COR-L47 (cell line): ENCODE measurements around the gene SRC.

ENCODE experiments used
- DNase-seq: peaks from one replicate; lab custom pipeline; 2025; lab: John Stamatoyannopoulos, UW

Gene SRC

GRCh38 chr20:37430044-37430443, 84.1 kb downstream of the SRC start:
- no peak for DNase-seq

- no peak for DNase-seq
These were observed 85.0 kb downstream of the SRC start for GRCh38 chr20:37430778-37431460.

- DNase-seq = no peak
These were observed 85.8 kb downstream of the SRC start for GRCh38 chr20:37431786-37432185.

- no peak for DNase-seq
These were observed 86.7 kb downstream of the SRC start for GRCh38 chr20:37432606-37433005.

- no peak for DNase-seq
These were observed 89.7 kb downstream of the SRC start for GRCh38 chr20:37435607-37436006.

- no peak for DNase-seq
These were observed 90.7 kb downstream of the SRC start for GRCh38 chr20:37436527-37437186.

- no peak for DNase-seq
These were observed 91.7 kb downstream of the SRC start for GRCh38 chr20:37437676-37438075.

GRCh38 chr20:37438464-37439222, 92.7 kb downstream of the SRC start:
- no peak for DNase-seq

GRCh38 chr20:37439223-37439933, 93.4 kb downstream of the SRC start:
- no peak for DNase-seq

GRCh38 chr20:37441023-37441422, 95.1 kb downstream of the SRC start:
- no peak for DNase-seq

- no peak for DNase-seq
These were observed 96.6 kb downstream of the SRC start for GRCh38 chr20:37442547-37442946.

- no peak for DNase-seq
These were observed 97.0 kb downstream of the SRC start for GRCh38 chr20:37442986-37443385.

GRCh38 chr20:37443596-37443995, 97.7 kb downstream of the SRC start:
- no peak for DNase-seq

GRCh38 chr20:37445041-37445440, 99.1 kb downstream of the SRC start:
- no peak for DNase-seq

GRCh38 chr20:37446286-37447032, 100.5 kb downstream of the SRC start:
- no peak for DNase-seq

GRCh38 chr20:37447688-37448087, 101.7 kb downstream of the SRC start:
- DNase-seq = no peak

GRCh38 chr20:37449276-37449675, 103.3 kb downstream of the SRC start:
- DNase-seq = no peak

GRCh38 chr20:37450344-37450743, 104.4 kb downstream of the SRC start:
- no peak for DNase-seq

GRCh38 chr20:37451616-37452015, 105.7 kb downstream of the SRC start:
- DNase-seq = no peak

GRCh38 chr20:37452236-37452635, 106.3 kb downstream of the SRC start:
- no peak for DNase-seq

GRCh38 chr20:37453288-37453687, 107.3 kb downstream of the SRC start:
- DNase-seq = no peak

- no peak for DNase-seq
These were observed 107.9 kb downstream of the SRC start for GRCh38 chr20:37453836-37454235.
